ENCODE results near the gene STRAP.

GRCh38 chr12:15855646-15856045, 26.5 kb upstream of the STRAP start:
- no peak for TF ChIP-seq CTCF (IDR thresholded peaks at IDR 0.05)
- no peak for TF ChIP-seq POLR2A (IDR thresholded peaks at IDR 0.05)

All from body of pancreas (tissue), 4 donors.